Inflammatory macrophage treated with lipopolysaccharide for 1 hour (primary cell): Measurements from ENCODE around the gene BIN2.
"Not testable (repeated sequence)": the region's sequence is repeated elsewhere in the genome, so short reads cannot be mapped to it uniquely, and the experiment has no call there.

ENCODE experiments used
- DNase-seq, 2 donors: peaks; one replicate each; pipeline ENCODE4 v3.0.0-alpha.2; 2020 to 2022

BIN2 gene

GRCh38 chr12:51343201-51343600 lies 19.2 kb upstream of the BIN2 start:
- DNase-seq = no peak

- DNase-seq = no peak
Measured at GRCh38 chr12:51342416-51342815, 18.4 kb upstream of the BIN2 start.

GRCh38 chr12:51341251-51342007 lies 17.5 kb upstream of the BIN2 start:
- DNase-seq = peak; percentile 59 to 94

- DNase-seq = no peak
Measured at GRCh38 chr12:51339750-51340149, 15.8 kb upstream of the BIN2 start.

- DNase-seq = not testable (repeated sequence)
Measured at GRCh38 chr12:51337336-51337735, 13.4 kb upstream of the BIN2 start.

- peak; percentile 40 to 44 for DNase-seq
Measured at GRCh38 chr12:51335931-51336330, 12.0 kb upstream of the BIN2 start.

GRCh38 chr12:51334764-51335163 lies 10.8 kb upstream of the BIN2 start:
- no peak for DNase-seq

GRCh38 chr12:51333536-51333935 lies 9.6 kb upstream of the BIN2 start:
- no peak for DNase-seq

- no peak for DNase-seq
Measured at GRCh38 chr12:51330186-51330585, 6.2 kb upstream of the BIN2 start.

- peak; percentile 51 to 82 for DNase-seq
Measured at GRCh38 chr12:51329742-51330141, 5.8 kb upstream of the BIN2 start.

GRCh38 chr12:51328587-51328986 lies 4.6 kb upstream of the BIN2 start:
- DNase-seq = no peak

GRCh38 chr12:51326698-51327439 lies 2.9 kb upstream of the BIN2 start:
- DNase-seq = peak; percentile 69 to 81

GRCh38 chr12:51324953-51325352 lies 979 bp upstream of the BIN2 start:
- peak in 1 of 2 donors; percentile 49 for DNase-seq

- no peak for DNase-seq
Measured at GRCh38 chr12:51323317-51323960, 535 bp downstream of the BIN2 start.

- DNase-seq = peak in 1 of 2 donors; percentile 32
Measured at GRCh38 chr12:51322452-51322851, 1.5 kb downstream of the BIN2 start.

- DNase-seq = no peak
Measured at GRCh38 chr12:51321882-51322281, 2.1 kb downstream of the BIN2 start.

GRCh38 chr12:51320695-51321320 lies 3.2 kb downstream of the BIN2 start:
- no peak for DNase-seq

- DNase-seq = no peak
Measured at GRCh38 chr12:51320311-51320694, 3.7 kb downstream of the BIN2 start.

- DNase-seq = peak in 1 of 2 donors; percentile 35
Measured at GRCh38 chr12:51318846-51319599, 5.0 kb downstream of the BIN2 start.

GRCh38 chr12:51318057-51318806 lies 5.7 kb downstream of the BIN2 start:
- not testable (repeated sequence) for DNase-seq

GRCh38 chr12:51311389-51311788 lies 12.6 kb downstream of the BIN2 start:
- no peak for DNase-seq
